PFSK-1 (cell line): ENCODE results near the gene TMEM40.

ENCODE experiments used
- FOXP2 ChIP-seq: optimal IDR thresholded peaks from 2 replicates; pipeline ENCODE3; 2011; ENCODE audit warnings: borderline replicate concordance, control low read depth, inconsistent platforms; ENCODE audit not compliant: insufficient read depth; ENCODE audit errors: extremely low read length, extremely low read depth
- POLR2AphosphoS5 ChIP-seq: IDR thresholded peaks from 2 replicates; pipeline ENCODE4 v1.6.1; 2012; ENCODE audit warnings: low read depth, mild to moderate bottlenecking, control low read depth, low read length, moderate library complexity
- REST ChIP-seq, 2 experiments: IDR thresholded peaks; 2 replicates each; pipeline versions ENCODE4 v1.6.1 to v1.8.0; 2011 to 2012; ENCODE audit warnings: low read depth in 2 of 2, low read length in 2 of 2, control low read depth in 1 of 2, inconsistent platforms in 1 of 2, mild to moderate bottlenecking in 1 of 2, moderate library complexity in 1 of 2; ENCODE audit not compliant: insufficient read depth in 1 of 2
- SIN3A ChIP-seq: IDR thresholded peaks from 2 replicates; pipeline ENCODE4 v1.6.1; 2012; ENCODE audit warnings: mild to moderate bottlenecking, low read length, moderate library complexity, borderline replicate concordance; ENCODE audit not compliant: insufficient read depth
- TAF1 ChIP-seq: IDR thresholded peaks from 2 replicates; pipeline ENCODE4 v1.6.1; 2012; ENCODE audit warnings: low read length, control low read depth, borderline replicate concordance; ENCODE audit not compliant: insufficient read depth

Gene TMEM40

GRCh38 chr3:12797124-12797891, 38.2 kb upstream of the TMEM40 start:
- TF ChIP-seq TAF1 (no peak), FOXP2 (no peak), REST (IDR thresholded peaks at IDR 0.05; ENCODE audit: insufficient read depth in 1 of 2, low read depth in 2 of 2, low read length in 2 of 2) (no peak), SIN3A (no peak), POLR2AphosphoS5 (no peak)

GRCh38 chr3:12796171-12797123, 37.4 kb upstream of the TMEM40 start, which contains the start of gene CAND2:
CAND2 (plus strand) TSS chr3:12796680; CDS start chr3:12796721, 41 bp downstream.
- no peak for TF ChIP-seq SIN3A
- no peak for TF ChIP-seq TAF1

GRCh38 chr3:12793701-12794100, 34.6 kb upstream of the TMEM40 start:
- TF ChIP-seq SIN3A = no peak

GRCh38 chr3:12791430-12791829, 32.4 kb upstream of the TMEM40 start:
- TF ChIP-seq REST (IDR thresholded peaks at IDR 0.05; ENCODE audit: insufficient read depth in 1 of 2, low read depth in 2 of 2, low read length in 2 of 2) = no peak
- no peak for TF ChIP-seq POLR2AphosphoS5
- TF ChIP-seq FOXP2 = no peak
- no peak for TF ChIP-seq SIN3A
- TF ChIP-seq TAF1 = no peak

- no peak for TF ChIP-seq SIN3A
- no peak for TF ChIP-seq REST (IDR thresholded peaks at IDR 0.05; ENCODE audit: insufficient read depth in 1 of 2, low read depth in 2 of 2, low read length in 2 of 2)
- TF ChIP-seq TAF1 = no peak
These were observed 26.0 kb upstream of the TMEM40 start for GRCh38 chr3:12785096-12785495.

GRCh38 chr3:12782172-12782815, 23.2 kb upstream of the TMEM40 start:
- no peak for TF ChIP-seq FOXP2
- no peak for TF ChIP-seq SIN3A
